ENCODE data around the gene ZYX. TPM values are rescaled to one million over a fixed set of nuclear protein-coding genes. Genes with fewer than 3 reads are reported as not detected.

Gene ZYX
- total RNA-seq, 1 donor from 2014 or later, result 290 TPM

GRCh38 chr7:143373255-143373794 is 7.8 kb upstream of the ZYX start:
- DNase-seq (ENCODE audit: low spot score in 2 of 2, unreplicated experiment in 2 of 2), result no peak
- TF ChIP-seq CTCF (IDR thresholded peaks at IDR 0.05; ENCODE audit: unreplicated experiment), result no peak
- Mint-ChIP-seq H3K27ac (no peak overlapping the region), H3K9me3 (no peaks in the 10 kb centered on the region), H3K4me3 (no peak overlapping the region), H3K36me3 (no peaks in the 10 kb centered on the region), H3K4me1 (peaks cover 14% of the 10 kb centered on the region), H3K27me3 (ENCODE audit: low read depth) (no peaks in the 10 kb centered on the region)

- no peak overlapping the region for H3K4me3 Mint-ChIP-seq
- peaks cover 26% of the 10 kb centered on the region for H3K4me1 Mint-ChIP-seq
- H3K27me3 Mint-ChIP-seq (ENCODE audit: low read depth), result no peaks in the 10 kb centered on the region
- H3K9me3 Mint-ChIP-seq, result no peaks in the 10 kb centered on the region
- TF ChIP-seq CTCF (IDR thresholded peaks at IDR 0.05; ENCODE audit: unreplicated experiment), result no peak
- no peaks in the 10 kb centered on the region for H3K36me3 Mint-ChIP-seq
- H3K27ac Mint-ChIP-seq, result no peak overlapping the region
- DNase-seq (ENCODE audit: low spot score in 2 of 2, unreplicated experiment in 2 of 2), result no peak
These were observed 6.6 kb upstream of the ZYX start for GRCh38 chr7:143374561-143374960.

GRCh38 chr7:143375298-143376034 is 5.7 kb upstream of the ZYX start:
- Mint-ChIP-seq H3K4me1 (peaks cover 24% of the 10 kb centered on the region), H3K9me3 (no peaks in the 10 kb centered on the region)

GRCh38 chr7:143376396-143376795 is 4.7 kb upstream of the ZYX start:
- no peaks in the 10 kb centered on the region for H3K27me3 Mint-ChIP-seq (ENCODE audit: low read depth)
- no peak for TF ChIP-seq CTCF (IDR thresholded peaks at IDR 0.05; ENCODE audit: unreplicated experiment)
- peaks cover 24% of the 10 kb centered on the region for H3K4me1 Mint-ChIP-seq
- no peak overlapping the region for H3K27ac Mint-ChIP-seq
- no peaks in the 10 kb centered on the region for H3K9me3 Mint-ChIP-seq
- DNase-seq (ENCODE audit: low spot score in 2 of 2, unreplicated experiment in 2 of 2), result no peak
- no peak overlapping the region for H3K4me3 Mint-ChIP-seq
- no peaks in the 10 kb centered on the region for H3K36me3 Mint-ChIP-seq

More at GRCh38 chr7:143375298-143376034, 5.7 kb upstream of the ZYX start:
- H3K36me3 Mint-ChIP-seq, result no peaks in the 10 kb centered on the region
- no peak overlapping the region for H3K4me3 Mint-ChIP-seq
- TF ChIP-seq CTCF (IDR thresholded peaks at IDR 0.05; ENCODE audit: unreplicated experiment), result no peak
- DNase-seq (ENCODE audit: low spot score in 2 of 2, unreplicated experiment in 2 of 2), result no peak
- no peaks in the 10 kb centered on the region for H3K27me3 Mint-ChIP-seq (ENCODE audit: low read depth)
- H3K27ac Mint-ChIP-seq, result no peak overlapping the region

GRCh38 chr7:143379611-143380259 is 1.4 kb upstream of the ZYX start:
- no peak for TF ChIP-seq CTCF (IDR thresholded peaks at IDR 0.05; ENCODE audit: unreplicated experiment)
- H3K4me1 Mint-ChIP-seq, result peaks cover 31% of the 10 kb centered on the region
- H3K27ac Mint-ChIP-seq, result peak overlapping the region; percentile 87
- H3K4me3 Mint-ChIP-seq, result peak overlapping the region; percentile 76
- H3K36me3 Mint-ChIP-seq, result no peaks in the 10 kb centered on the region
- no peaks in the 10 kb centered on the region for H3K9me3 Mint-ChIP-seq
- H3K27me3 Mint-ChIP-seq (ENCODE audit: low read depth), result no peaks in the 10 kb centered on the region
- DNase-seq (ENCODE audit: low spot score in 2 of 2, unreplicated experiment in 2 of 2), result no peak

Data from mesothelial cell of epicardium (in vitro differentiated cells).